ENCODE results near the gene UBD.

Gene UBD

DNA sequence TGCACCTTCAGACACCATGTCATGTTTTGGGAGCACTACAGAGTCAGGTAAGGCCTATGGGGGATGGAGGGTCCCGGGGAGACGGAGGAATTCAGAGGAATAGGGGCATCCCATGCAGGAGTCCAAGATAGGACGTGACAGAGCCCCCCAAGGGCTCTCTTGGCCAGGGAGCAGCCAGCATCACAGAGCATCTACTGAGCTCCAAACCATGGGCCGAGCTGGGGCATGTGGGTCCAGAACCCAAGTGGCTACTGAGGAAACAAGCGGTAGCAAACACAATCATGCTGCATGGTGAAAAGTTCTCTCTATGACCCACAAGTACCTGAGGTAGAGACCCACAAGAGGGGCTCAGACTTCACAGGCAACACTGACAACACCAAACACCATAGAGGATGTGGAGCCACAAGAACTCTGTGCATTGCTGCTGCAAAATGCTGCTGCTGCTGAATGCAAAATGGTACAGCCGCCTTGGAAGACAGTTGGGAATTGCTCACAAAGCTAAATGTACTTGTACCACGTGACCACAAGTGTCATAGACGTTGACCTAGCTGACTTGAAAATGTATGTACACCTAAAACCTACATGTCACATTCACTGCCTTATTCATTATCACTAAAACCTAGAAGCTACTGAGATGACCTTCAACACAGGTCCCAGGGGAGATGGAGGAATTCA, 38.4 kb downstream of the UBD start:
- Mint-ChIP-seq H3K27ac (no peak overlapping the region), H3K9me3 (no peaks in the 10 kb centered on the region), H3K27me3 (peaks cover 26 to 48% of the 10 kb centered on the region in 2 donors), H3K4me1 (no peaks in the 10 kb centered on the region), H3K4me3 (no peak overlapping the region), H3K36me3 (no peaks in the 10 kb centered on the region)
- ATAC-seq (replicated peaks): no peak
- no peak for DNase-seq

DNA sequence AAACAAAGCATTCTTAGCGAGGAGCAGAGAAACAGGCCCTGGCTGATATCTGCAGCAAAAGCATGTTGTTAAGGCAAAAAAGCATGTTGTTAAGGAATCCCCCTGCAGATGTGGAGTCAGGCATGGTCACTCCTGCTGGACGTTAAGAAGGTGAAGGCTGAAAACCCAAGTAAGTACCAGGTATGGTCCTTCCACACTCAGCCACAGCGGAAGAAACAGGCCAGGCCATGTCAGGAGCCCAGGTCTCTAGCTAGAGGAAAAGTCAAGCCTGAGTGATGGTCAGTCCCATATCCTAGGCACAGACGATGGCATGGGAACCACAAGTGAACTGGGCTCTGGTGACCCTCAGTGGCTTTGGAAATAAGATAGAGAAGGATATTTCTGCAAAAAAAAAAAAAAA, 39.3 kb downstream of the UBD start:
- no peak overlapping the region for H3K27ac Mint-ChIP-seq
- no peaks in the 10 kb centered on the region for H3K4me1 Mint-ChIP-seq
- H3K27me3 Mint-ChIP-seq: peaks cover 17 to 48% of the 10 kb centered on the region in 2 donors
- no peak overlapping the region for H3K4me3 Mint-ChIP-seq
- H3K36me3 Mint-ChIP-seq: no peaks in the 10 kb centered on the region
- ATAC-seq (replicated peaks) (no peak), DNase-seq (no peak)
- H3K9me3 Mint-ChIP-seq: no peaks in the 10 kb centered on the region

DNA sequence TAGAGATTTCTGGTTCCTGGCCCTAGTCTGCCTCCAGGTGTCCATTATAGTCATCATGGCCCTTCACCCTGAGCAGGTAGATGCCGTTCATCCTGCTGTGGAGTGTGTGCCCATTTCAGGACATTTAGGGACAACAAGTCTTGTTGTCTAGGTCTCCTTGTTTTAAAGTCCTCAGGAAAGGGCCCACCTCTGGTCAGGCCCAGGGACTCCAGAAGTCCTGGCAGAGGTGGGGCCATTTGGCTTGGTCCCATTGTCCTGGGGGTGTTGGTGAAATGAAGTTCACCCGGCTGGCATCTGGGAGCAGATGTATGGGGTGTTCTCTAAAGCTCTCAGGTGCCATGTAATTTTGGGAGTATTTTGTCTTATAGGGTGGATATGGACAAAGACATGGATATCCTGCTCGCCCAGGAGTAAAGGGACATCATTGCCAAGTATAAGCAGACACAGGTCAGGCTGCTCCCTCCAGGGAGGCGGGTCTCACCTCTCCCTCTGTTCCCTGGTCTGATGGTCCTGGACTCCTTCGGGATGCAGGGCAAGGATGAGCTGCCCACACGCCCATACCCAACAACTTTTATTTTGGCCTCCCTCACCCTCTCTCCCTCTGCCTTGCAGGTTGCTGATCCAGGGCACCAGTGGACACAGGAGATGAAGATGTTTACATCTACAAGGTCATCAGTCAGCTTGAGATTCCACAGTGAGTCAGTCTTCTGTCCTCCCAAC, 40.1 kb downstream of the UBD start:
- Mint-ChIP-seq H3K36me3 (no peaks in the 10 kb centered on the region), H3K4me3 (no peak overlapping the region), H3K27ac (no peak overlapping the region), H3K4me1 (no peaks in the 10 kb centered on the region), H3K9me3 (no peaks in the 10 kb centered on the region), H3K27me3 (peaks cover 20 to 50% of the 10 kb centered on the region in 2 donors)
- ATAC-seq (replicated peaks) (no peak), DNase-seq (no peak)

DNA sequence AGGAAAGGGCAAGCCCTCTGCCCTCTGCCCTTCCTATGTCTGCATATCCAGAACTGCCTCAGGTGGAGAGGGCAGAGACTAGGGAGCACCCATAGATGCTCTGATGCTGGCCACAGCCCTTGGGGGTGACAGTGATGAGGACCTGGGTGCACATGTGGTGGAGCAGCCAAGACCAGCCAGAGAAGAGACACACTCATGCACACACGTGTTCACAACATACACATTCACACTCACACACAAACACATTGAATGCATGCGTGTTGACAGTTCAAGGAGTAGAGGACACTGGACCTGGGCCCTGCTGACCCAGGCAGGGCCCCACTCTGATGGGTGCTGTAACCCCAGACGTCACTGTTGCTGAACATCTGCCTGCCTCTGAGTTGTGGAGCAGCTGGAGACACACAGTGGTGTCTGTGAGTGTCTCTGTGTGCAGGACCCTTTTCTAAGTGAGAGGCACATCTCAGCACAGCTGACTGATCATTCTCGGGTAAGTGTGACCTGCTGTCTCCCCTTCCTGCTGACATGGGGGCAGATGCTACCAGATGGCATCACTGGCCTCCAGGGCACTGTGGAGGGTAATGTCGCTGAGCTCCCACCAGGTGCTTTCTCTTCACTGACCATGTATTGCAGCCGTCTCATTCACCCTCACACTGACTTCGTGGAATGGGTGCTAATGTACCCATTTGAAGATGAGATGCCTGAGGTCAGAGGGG, 41.6 kb downstream of the UBD start:
- Mint-ChIP-seq H3K4me1 (no peaks in the 10 kb centered on the region), H3K27ac (no peak overlapping the region), H3K36me3 (no peaks in the 10 kb centered on the region), H3K4me3 (no peak overlapping the region), H3K9me3 (no peaks in the 10 kb centered on the region), H3K27me3 (peaks cover 21 to 47% of the 10 kb centered on the region in 2 donors)
- no peak for DNase-seq
- ATAC-seq (replicated peaks): no peak

DNA sequence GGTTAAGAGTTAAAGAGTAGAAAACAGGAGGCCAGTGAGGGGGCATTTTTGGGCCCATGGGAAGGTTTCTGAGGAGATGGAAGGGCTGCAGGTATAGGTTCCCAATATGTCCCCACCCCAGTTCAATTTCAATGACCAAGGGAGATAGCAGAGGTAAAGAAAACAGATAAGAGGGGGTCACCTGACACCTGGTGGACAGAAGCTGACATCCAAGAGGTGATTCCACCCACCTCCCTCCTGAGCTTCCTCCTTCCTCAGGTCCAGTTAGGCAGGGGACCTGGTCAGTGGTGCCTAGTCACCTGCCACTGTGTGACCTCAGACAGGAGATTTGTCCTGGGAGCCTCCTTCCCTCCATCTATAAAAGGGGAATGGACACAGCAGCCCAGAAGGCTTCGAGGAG, 42.3 kb downstream of the UBD start:
- H3K9me3 Mint-ChIP-seq: no peaks in the 10 kb centered on the region
- DNase-seq (no peak), ATAC-seq (replicated peaks) (no peak)
- H3K27me3 Mint-ChIP-seq: peaks cover 21 to 47% of the 10 kb centered on the region in 2 donors
- H3K36me3 Mint-ChIP-seq: no peaks in the 10 kb centered on the region
- no peak overlapping the region for H3K4me3 Mint-ChIP-seq
- no peak overlapping the region for H3K27ac Mint-ChIP-seq
- no peaks in the 10 kb centered on the region for H3K4me1 Mint-ChIP-seq

DNA sequence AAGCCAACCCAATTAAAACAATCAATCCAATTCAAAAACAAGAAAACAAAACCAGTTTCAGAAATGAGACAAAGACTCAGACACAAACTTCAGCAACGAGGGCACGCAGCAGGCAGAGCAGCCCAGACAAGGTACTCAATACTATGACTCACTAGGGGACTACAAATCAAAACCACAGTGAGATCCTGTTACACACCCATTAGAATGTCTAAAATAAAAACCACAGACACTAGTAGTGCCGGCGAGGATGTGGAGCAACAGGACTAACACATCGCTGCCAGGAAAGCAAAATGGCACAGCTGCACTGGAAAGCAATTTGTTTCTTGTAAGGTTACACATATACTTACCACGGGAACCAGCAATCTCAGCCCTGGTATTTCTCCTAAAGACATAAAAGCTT, 43.4 kb downstream of the UBD start:
- DNase-seq: no peak

DNA sequence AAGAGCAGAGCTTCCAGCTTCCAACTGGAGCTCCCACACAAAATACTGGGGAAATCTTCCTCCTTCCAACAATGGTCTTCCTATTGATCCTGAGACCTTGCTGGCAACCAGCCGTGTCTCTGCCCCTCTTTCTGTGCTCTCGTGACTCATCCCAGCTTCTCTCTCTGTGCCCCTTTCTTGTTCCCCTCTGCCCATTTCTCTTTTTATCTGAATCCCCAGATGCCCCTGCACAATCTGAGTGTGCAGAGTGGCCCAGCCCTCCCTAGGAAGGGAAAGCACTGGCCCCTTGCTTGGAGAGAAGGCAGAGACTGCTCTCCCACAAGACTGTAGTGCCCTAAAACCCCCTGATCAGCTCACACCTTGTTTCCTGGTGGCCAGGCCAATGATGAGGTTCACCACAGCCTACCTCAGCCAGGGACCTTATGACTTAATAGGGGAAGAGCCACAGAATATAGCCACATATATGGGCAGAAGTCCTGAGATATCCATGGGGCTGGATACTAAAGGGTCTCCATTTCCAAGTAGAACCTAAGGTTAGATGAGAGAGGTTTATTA, 48.7 kb downstream of the UBD start:
- Mint-ChIP-seq H3K27ac (no peak overlapping the region), H3K36me3 (no peaks in the 10 kb centered on the region), H3K9me3 (no peaks in the 10 kb centered on the region), H3K4me3 (no peak overlapping the region), H3K4me1 (no peaks in the 10 kb centered on the region), H3K27me3 (peaks cover 21 to 38% of the 10 kb centered on the region in 2 donors)
- ATAC-seq (replicated peaks) (no peak), DNase-seq (no peak)

More for the DNA sequence above, 43.4 kb downstream of the UBD start:
- Mint-ChIP-seq H3K27ac (no peak overlapping the region), H3K27me3 (peaks cover 26 to 44% of the 10 kb centered on the region in 2 donors), H3K4me3 (no peak overlapping the region), H3K9me3 (no peaks in the 10 kb centered on the region), H3K4me1 (no peaks in the 10 kb centered on the region), H3K36me3 (no peaks in the 10 kb centered on the region)
- no peak for ATAC-seq (replicated peaks)

DNA sequence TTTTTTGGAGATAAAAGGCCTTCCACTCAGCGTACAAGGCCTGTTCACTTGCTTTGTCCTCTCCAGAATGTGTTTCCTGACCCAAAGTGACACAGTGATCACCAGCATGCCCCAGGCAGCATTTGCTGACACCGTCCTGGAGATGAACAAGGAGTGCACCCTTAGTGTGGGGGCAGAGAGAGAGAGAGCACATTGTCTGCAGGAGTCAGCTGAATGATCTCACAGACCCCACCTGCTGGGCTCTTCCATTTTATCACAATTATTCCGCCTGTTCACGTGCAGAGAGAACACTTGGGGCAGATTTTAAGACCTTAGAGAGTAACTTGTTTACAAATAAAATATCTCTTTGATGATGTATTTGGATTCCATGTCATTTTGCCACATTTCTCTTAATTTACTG, 49.3 kb downstream of the UBD start:
- H3K4me1 Mint-ChIP-seq: no peaks in the 10 kb centered on the region
- ATAC-seq (replicated peaks): no peak

DNA sequence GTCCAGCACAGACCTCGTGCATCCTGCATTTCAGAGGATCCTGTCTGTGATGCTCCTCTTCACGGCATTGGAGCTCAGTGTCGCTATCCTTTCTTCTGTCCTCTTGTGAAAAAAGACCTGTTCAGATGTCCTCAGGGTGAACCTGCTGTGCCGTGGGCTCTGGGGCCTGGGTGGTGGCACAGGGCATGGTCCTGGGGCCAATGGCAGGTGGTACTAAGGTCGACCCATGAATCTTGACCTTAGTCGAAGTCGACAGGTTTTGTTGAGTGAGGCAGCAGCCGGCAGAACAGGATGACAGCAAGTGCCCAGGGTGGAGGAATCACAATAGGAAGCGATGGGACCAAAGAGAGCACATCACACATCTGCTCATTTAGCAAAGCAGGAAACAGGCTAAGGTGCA, 49.8 kb downstream of the UBD start:
- Mint-ChIP-seq H3K4me3 (no peak overlapping the region), H3K27ac (no peak overlapping the region), H3K9me3 (no peaks in the 10 kb centered on the region), H3K27me3 (peaks cover 16 to 38% of the 10 kb centered on the region in 2 donors), H3K4me1 (no peaks in the 10 kb centered on the region), H3K36me3 (no peaks in the 10 kb centered on the region)
- DNase-seq (no peak), ATAC-seq (replicated peaks) (no peak)

More for the DNA sequence above, 49.3 kb downstream of the UBD start:
- no peak for DNase-seq
- Mint-ChIP-seq H3K27me3 (peaks cover 21 to 43% of the 10 kb centered on the region in 2 donors), H3K27ac (no peak overlapping the region), H3K9me3 (no peaks in the 10 kb centered on the region), H3K36me3 (no peaks in the 10 kb centered on the region), H3K4me3 (no peak overlapping the region)

DNA sequence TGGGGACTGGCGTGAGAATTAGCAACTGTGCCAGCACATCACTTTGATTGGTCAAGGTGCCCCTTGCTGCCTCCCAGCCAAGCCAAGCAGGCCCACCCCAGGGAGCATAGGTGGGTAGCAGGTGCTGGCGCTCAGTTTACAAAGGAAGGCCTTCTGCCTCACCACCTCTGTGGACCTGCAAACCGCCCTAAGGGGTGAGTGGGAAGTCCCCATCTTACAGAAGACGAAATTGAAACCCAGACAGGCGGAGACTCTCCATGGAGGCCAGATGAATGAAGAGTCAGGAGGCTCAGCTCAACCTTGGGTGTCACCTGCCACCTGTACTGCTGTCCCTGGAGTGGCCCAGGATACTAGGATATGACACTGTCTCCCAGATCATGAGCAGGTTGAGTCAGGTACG, 50.3 kb downstream of the UBD start:
- H3K9me3 Mint-ChIP-seq: no peaks in the 10 kb centered on the region
- H3K4me3 Mint-ChIP-seq: no peak overlapping the region
- peaks cover 14 to 35% of the 10 kb centered on the region in 2 donors for H3K27me3 Mint-ChIP-seq
- DNase-seq (no peak), ATAC-seq (replicated peaks) (peak in 1 of 2 donors; percentile 51)
- H3K4me1 Mint-ChIP-seq: no peaks in the 10 kb centered on the region
- no peak overlapping the region for H3K27ac Mint-ChIP-seq
- no peaks in the 10 kb centered on the region for H3K36me3 Mint-ChIP-seq

DNA sequence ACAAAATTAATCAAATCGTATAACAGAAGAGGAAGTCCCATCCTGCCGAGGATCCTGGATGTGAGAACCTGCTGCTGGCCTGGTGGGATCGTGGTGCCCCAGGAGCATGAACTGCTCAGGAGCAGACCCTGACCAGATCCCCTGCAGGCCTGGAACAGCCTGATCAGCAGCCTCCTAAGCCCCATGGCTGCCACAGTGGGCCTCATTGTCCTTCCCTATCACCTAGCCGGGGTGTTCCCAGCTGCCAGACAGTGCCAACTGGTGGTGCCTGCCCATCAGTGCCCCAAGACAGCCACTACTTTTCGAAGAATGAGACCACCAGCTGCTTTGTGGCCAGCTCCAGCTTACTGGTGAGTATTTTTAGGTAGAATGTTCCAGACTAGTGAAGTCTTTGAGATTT, 52.2 kb downstream of the UBD start:
- ATAC-seq (replicated peaks) (no peak), DNase-seq (no peak)
- no peak overlapping the region for H3K4me3 Mint-ChIP-seq
- no peaks in the 10 kb centered on the region for H3K36me3 Mint-ChIP-seq
- no peaks in the 10 kb centered on the region for H3K4me1 Mint-ChIP-seq
- no peaks in the 10 kb centered on the region for H3K9me3 Mint-ChIP-seq
- peaks cover 19 to 42% of the 10 kb centered on the region in 2 donors for H3K27me3 Mint-ChIP-seq
- no peak overlapping the region for H3K27ac Mint-ChIP-seq

DNA sequence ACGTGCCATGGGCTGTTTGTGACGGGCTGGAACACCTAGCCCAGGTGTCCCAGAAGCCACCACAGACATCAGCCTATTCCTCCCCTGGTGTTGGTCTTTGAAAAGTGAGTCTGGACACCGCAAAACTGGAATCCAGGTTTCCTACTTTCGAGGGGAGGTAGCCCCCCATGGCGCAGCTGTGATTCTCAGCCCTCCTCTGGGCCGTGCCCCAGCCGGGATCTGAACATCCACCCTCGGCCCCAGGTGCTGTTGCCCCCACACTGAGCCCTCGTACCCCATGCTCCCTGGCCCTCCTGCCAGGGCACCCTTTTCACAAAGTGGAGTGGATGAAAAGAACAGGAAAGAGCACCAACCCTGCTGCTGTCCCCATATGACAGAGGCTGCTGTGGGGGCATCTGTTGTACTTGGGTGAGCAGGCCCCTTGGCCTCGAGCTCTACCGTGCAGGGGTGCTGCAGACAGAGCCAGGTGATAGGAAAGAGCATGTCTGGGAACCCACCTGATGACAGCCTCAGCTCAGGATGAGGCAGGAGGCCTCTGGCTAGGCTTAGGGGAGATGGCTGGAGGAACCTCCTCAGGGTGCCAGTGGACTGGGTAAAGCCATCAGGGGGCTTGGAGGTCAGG, 53.0 kb downstream of the UBD start:
- H3K27ac Mint-ChIP-seq: no peak overlapping the region

DNA sequence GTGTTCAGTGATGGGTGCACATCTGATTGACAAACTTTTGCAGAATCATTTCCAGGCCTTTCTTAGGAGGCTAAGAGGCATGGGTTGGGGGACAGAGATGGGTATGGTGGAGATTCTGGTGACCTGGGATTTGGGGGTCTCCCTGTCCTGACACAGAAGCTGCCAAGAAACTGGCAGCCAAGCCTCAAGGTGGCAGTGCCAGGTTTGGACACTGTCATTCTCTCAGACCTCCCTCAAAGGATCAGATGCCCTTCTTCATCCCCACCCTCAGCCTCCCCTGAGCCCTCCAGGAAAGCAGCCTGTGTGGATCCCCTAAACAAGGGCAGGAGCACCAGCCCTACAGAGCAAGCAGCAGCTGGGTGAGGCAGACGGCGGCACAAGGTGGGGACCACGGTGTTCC, 53.7 kb downstream of the UBD start:
- DNase-seq (no peak), ATAC-seq (replicated peaks) (no peak)
- H3K9me3 Mint-ChIP-seq: no peaks in the 10 kb centered on the region
- H3K27ac Mint-ChIP-seq: no peak overlapping the region
- H3K36me3 Mint-ChIP-seq: no peaks in the 10 kb centered on the region
- peaks cover 17 to 35% of the 10 kb centered on the region in 2 donors for H3K27me3 Mint-ChIP-seq
- H3K4me3 Mint-ChIP-seq: no peak overlapping the region
- no peaks in the 10 kb centered on the region for H3K4me1 Mint-ChIP-seq

More for the DNA sequence above, 53.0 kb downstream of the UBD start:
- ATAC-seq (replicated peaks) (no peak), DNase-seq (no peak)
- Mint-ChIP-seq H3K27me3 (peaks cover 19 to 38% of the 10 kb centered on the region in 2 donors), H3K9me3 (no peaks in the 10 kb centered on the region), H3K4me1 (no peaks in the 10 kb centered on the region), H3K4me3 (no peak overlapping the region), H3K36me3 (no peaks in the 10 kb centered on the region)
